Astrocyte of the spinal cord (primary cell): ENCODE results near the gene POP7.
A peak's percentile ranks its signal among the peaks of the same experiment; 100 is the strongest.

Experiments
- DNase-seq: peaks from one replicate; pipeline ENCODE4 v3.0.0; 2011; ENCODE audit warnings: low read depth, low spot score
- H3K4me3 ChIP-seq: 2 replicates; pipeline ENCODE4 v1.5.1; 2011; ENCODE audit warnings: low read depth, mild to moderate bottlenecking, low read length, moderate library complexity
- CTCF ChIP-seq: IDR thresholded peaks from 2 replicates; pipeline ENCODE4 v1.5.1; 2012; ENCODE audit warnings: low read depth, mild to moderate bottlenecking, low read length, inconsistent platforms
- in situ Hi-C: cut with HindIII; loops from 2 replicates; pipeline ENCODE4 v1.10.0; 2017; ENCODE audit warnings: low sequenced_read_pairs

The POP7 gene

GRCh38 chr7:100726996-100727761, 21.3 kb downstream of the POP7 start:
- TF ChIP-seq CTCF: no peak
- peak; percentile 60 for DNase-seq

GRCh38 chr7:100728196-100728595, 22.3 kb downstream of the POP7 start:
- no peak overlapping the region for H3K4me3 ChIP-seq
- no peak for TF ChIP-seq CTCF
- in situ Hi-C loops: no loop called here
- DNase-seq: no peak

More at GRCh38 chr7:100726996-100727761, 21.3 kb downstream of the POP7 start:
- H3K4me3 ChIP-seq: no peak overlapping the region
- in situ Hi-C loops: no loop called here

- no peak for DNase-seq
- in situ Hi-C loops: no loop called here
These were observed 24.3 kb downstream of the POP7 start for GRCh38 chr7:100730136-100730800.

GRCh38 chr7:100731937-100732636, 26.2 kb downstream of the POP7 start:
- in situ Hi-C loops: no loop called here
- DNase-seq: no peak
- no peak overlapping the region for H3K4me3 ChIP-seq
- TF ChIP-seq CTCF: no peak

More at GRCh38 chr7:100730136-100730800, 24.3 kb downstream of the POP7 start:
- no peak for TF ChIP-seq CTCF
- no peak overlapping the region for H3K4me3 ChIP-seq

- H3K4me3 ChIP-seq: no peak overlapping the region
- in situ Hi-C loops: no loop called here
- no peak for DNase-seq
- TF ChIP-seq CTCF: no peak
These were observed 29.8 kb downstream of the POP7 start for GRCh38 chr7:100735730-100736129.

GRCh38 chr7:100736671-100737070, 30.8 kb downstream of the POP7 start:
- in situ Hi-C loops: no loop called here
- DNase-seq: no peak
- no peak overlapping the region for H3K4me3 ChIP-seq
- no peak for TF ChIP-seq CTCF
